H9 (cell line): ENCODE data around the gene EML2. TPM values are rescaled to one million over a fixed set of nuclear protein-coding genes. Genes with fewer than 3 reads are reported as not detected.

Experiments
- DNase-seq: peaks from one replicate; pipeline ENCODE4 v3.0.0-alpha.2; 2017
- H2AFZ ChIP-seq: one replicate; pipeline ENCODE4 v1.6.1; 2013; ENCODE audit warnings: mild to moderate bottlenecking, low read length, control low read depth, moderate library complexity
- H2AK5ac ChIP-seq: 2 replicates; pipeline ENCODE4 v1.6.1; 2013; ENCODE audit warnings: low read length, control low read depth, mixed read lengths; ENCODE audit not compliant: insufficient read length
- H2BK120ac ChIP-seq: one replicate; pipeline ENCODE4 v1.6.1; 2013; ENCODE audit warnings: low read depth, mild to moderate bottlenecking, low read length, control low read depth, inconsistent platforms; ENCODE audit not compliant: poor library complexity, severe bottlenecking
- H2BK12ac ChIP-seq: 2 replicates; pipeline ENCODE4 v1.6.1; 2013; ENCODE audit warnings: low read length, control low read depth, mixed read lengths, low read depth; ENCODE audit not compliant: insufficient read length
- H2BK15ac ChIP-seq: 2 replicates; pipeline ENCODE4 v1.6.1; 2013; ENCODE audit warnings: low read depth, low read length, control low read depth
- H2BK20ac ChIP-seq: one replicate; pipeline ENCODE4 v1.6.1; 2013; ENCODE audit warnings: low read depth, mild to moderate bottlenecking, low read length, control low read depth, inconsistent platforms; ENCODE audit not compliant: poor library complexity, severe bottlenecking
- H2BK5ac ChIP-seq: 2 replicates; pipeline ENCODE4 v1.6.1; 2013; ENCODE audit warnings: low read length, control low read depth, mixed read lengths; ENCODE audit not compliant: insufficient read length
- H3K14ac ChIP-seq: 2 replicates; pipeline ENCODE4 v1.6.1; 2013; ENCODE audit warnings: low read length, control low read depth; ENCODE audit not compliant: insufficient read depth
- H3K18ac ChIP-seq: 2 replicates; pipeline ENCODE4 v1.6.1; 2013; ENCODE audit warnings: low read depth, mild to moderate bottlenecking, mixed read lengths, low read length, control low read depth; ENCODE audit not compliant: insufficient read length
- H3K23ac ChIP-seq: 2 replicates; pipeline ENCODE4 v1.6.1; 2013; ENCODE audit warnings: low read length, control low read depth, mixed read lengths, low read depth; ENCODE audit not compliant: insufficient read length
- H3K23me2 ChIP-seq: 2 replicates; pipeline ENCODE4 v1.6.1; 2013; ENCODE audit warnings: low read depth, mild to moderate bottlenecking, mixed read lengths, low read length, control low read depth; ENCODE audit not compliant: insufficient read length, poor library complexity, severe bottlenecking
- H3K27ac ChIP-seq: 2 replicates; pipeline ENCODE4 v1.5.1; 2013; ENCODE audit warnings: low read length, control low read depth, mixed read lengths, low read depth; ENCODE audit not compliant: insufficient read length
- H3K27me3 ChIP-seq: 2 replicates; pipeline ENCODE4 v1.6.1; 2013; ENCODE audit warnings: low read length, control low read depth, inconsistent platforms; ENCODE audit not compliant: insufficient read depth
- H3K4ac ChIP-seq: 2 replicates; pipeline ENCODE4 v1.6.1; 2013; ENCODE audit warnings: low read depth, mild to moderate bottlenecking, control low read depth, inconsistent platforms, low read length, moderate library complexity
- H3K4me1 ChIP-seq: 2 replicates; pipeline ENCODE4 v1.6.1; 2013; ENCODE audit warnings: low read length, control low read depth, inconsistent platforms; ENCODE audit not compliant: insufficient read depth
- H3K4me2 ChIP-seq: 2 replicates; pipeline ENCODE4 v1.6.1; 2013; ENCODE audit warnings: low read length, control low read depth, mixed read lengths; ENCODE audit not compliant: insufficient read length, insufficient read depth
- H3K56ac ChIP-seq: 2 replicates; pipeline ENCODE4 v1.6.1; 2013; ENCODE audit warnings: low read depth, mild to moderate bottlenecking, mixed read lengths, low read length, control low read depth; ENCODE audit not compliant: insufficient read length
- H3K79me1 ChIP-seq: 2 replicates; pipeline ENCODE4 v1.6.1; 2013; ENCODE audit warnings: low read depth, mild to moderate bottlenecking, moderate library complexity, low read length, control low read depth, inconsistent platforms; ENCODE audit not compliant: insufficient read depth, poor library complexity, severe bottlenecking
- H3K79me2 ChIP-seq: 2 replicates; pipeline ENCODE4 v1.6.1; 2013; ENCODE audit warnings: low read length, control low read depth, inconsistent platforms; ENCODE audit not compliant: insufficient read depth
- H3K9ac ChIP-seq: 2 replicates; pipeline ENCODE4 v1.6.1; 2013; ENCODE audit warnings: low read length, control low read depth, mixed read lengths; ENCODE audit not compliant: insufficient read length; ENCODE audit errors: extremely low read depth
- H3K9me3 ChIP-seq: one replicate; pipeline ENCODE4 v1.6.1; 2013; ENCODE audit warnings: low read depth, low read length, inconsistent platforms; ENCODE audit not compliant: control insufficient read depth
- H3T11ph ChIP-seq: one replicate; pipeline ENCODE4 v1.6.1; 2013; ENCODE audit warnings: mild to moderate bottlenecking, low read length, control low read depth, inconsistent platforms
- H4K20me1 ChIP-seq: one replicate; pipeline ENCODE4 v1.6.1; 2013; ENCODE audit not compliant: control insufficient read depth, insufficient read length, insufficient read depth
- H4K5ac ChIP-seq: 2 replicates; pipeline ENCODE4 v1.6.1; 2013; ENCODE audit warnings: low read depth, mild to moderate bottlenecking, mixed read lengths, low read length, control low read depth; ENCODE audit not compliant: insufficient read length
- H4K8ac ChIP-seq: replicated peaks from 2 replicates; pipeline ENCODE4 v1.6.1; 2013; ENCODE audit warnings: low read length, control low read depth, mixed read lengths, low read depth; ENCODE audit not compliant: insufficient read length
- H4K91ac ChIP-seq: 2 replicates; pipeline ENCODE4 v1.6.1; 2013; ENCODE audit warnings: low read depth, mild to moderate bottlenecking, moderate library complexity, mixed read lengths, low read length, control low read depth; ENCODE audit not compliant: insufficient read length
- H3K27ac Mint-ChIP-seq, 3 experiments: 2 replicates in 2 of 3; 3 replicates in 1 of 3; pipeline ENCODE4 v1.8.0; 2020 to 2021; ENCODE audit warnings: mixed read lengths in 3 of 3, mild to moderate bottlenecking in 1 of 3, moderate library complexity in 1 of 3
- H3K27me3 Mint-ChIP-seq: 2 replicates; pipeline ENCODE4 v1.8.0; 2021; ENCODE audit warnings: low read depth, mild to moderate bottlenecking, moderate library complexity, mixed read lengths
- H3K36me3 Mint-ChIP-seq, 3 experiments: 2 replicates in 2 of 3; 3 replicates in 1 of 3; pipeline ENCODE4 v1.8.0; 2020 to 2021; ENCODE audit warnings: low read depth in 3 of 3, mixed read lengths in 3 of 3; ENCODE audit not compliant: insufficient read depth in 1 of 3
- H3K4me1 Mint-ChIP-seq, 2 experiments: 2 replicates each; pipeline ENCODE4 v1.8.0; 2020; ENCODE audit warnings: mixed read lengths in 2 of 2
- H3K4me3 Mint-ChIP-seq, 2 experiments: 2 replicates in 1 of 2; 3 replicates in 1 of 2; pipeline ENCODE4 v1.8.0; 2020 to 2021; ENCODE audit warnings: mild to moderate bottlenecking in 2 of 2, mixed read lengths in 2 of 2, moderate library complexity in 1 of 2
- H3K9me3 Mint-ChIP-seq, 2 experiments: 2 replicates in 1 of 2; 3 replicates in 1 of 2; pipeline ENCODE4 v1.8.0; 2020; ENCODE audit warnings: mild to moderate bottlenecking in 2 of 2, mixed read lengths in 2 of 2, moderate library complexity in 1 of 2
- WGBS: extraction: QIAGEN DNeasy Blood & Tissue Kit; methylation state at CpG from one replicate; pipeline ENCODE4 v1.1.7; 2013; ENCODE audit warnings: missing lambda C conversion rate, low lambda C conversion rate, mixed read lengths; ENCODE audit not compliant: insufficient read length; ENCODE audit errors: extremely low coverage; 5-methylcytosine and 5-hydroxymethylcytosine counted together
- total RNA-seq: library from RNA; stranded (reverse); gene quantifications from 2 replicates; pipeline ENCODE4 v1.2.1, GENCODE V29; 2021
- TF ChIP-seq, protein P1 (sequence below): fragments of 200-600 bp; sonication (generic); conservative IDR thresholded peaks from 3 replicates; pipeline ENCODE4 v1.8.0; 2021; ENCODE audit warnings: antibody characterized with exemption, mild to moderate bottlenecking

Gene EML2
- total RNA-seq, 1 experiment from 2014 or later: 22.6 TPM

DNA sequence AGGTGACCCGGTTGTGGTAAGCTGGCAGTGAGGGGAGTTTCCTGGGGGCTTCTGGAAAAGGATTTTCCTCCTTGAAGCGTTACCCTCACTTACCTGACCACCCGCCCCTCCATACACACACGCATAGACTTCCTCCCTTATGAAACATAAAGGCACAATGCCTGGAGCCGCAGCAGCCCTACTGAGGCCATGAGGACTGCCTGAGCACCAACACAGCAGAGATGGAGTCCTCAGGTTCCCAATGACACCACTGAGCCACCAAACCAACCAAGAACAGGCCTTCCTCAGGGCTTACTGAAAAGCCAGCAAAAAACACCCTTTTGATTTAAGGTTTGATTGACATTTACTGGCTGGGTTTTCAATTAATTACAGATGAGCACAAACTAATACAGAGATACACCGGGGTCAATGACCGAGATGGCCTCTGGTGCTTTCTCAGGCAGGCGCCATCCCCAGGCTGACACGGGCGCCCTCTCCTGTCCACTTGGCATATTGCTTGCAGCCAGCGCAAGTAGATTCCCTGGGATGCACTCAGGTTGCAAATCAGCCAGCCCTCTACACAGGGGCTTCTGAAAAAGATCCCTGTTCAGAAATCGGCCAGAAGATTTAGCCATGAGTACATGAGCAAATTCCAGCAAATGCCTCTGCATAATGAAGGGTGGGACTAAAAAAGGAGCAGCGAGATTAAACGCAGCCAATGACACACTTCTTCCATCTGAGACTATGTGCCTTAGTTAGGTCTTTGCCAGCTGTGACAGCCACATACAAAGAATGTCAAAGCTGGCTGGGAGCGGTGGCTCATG lies 69.4 kb downstream of the EML2 start:
- WGBS: no CpG with 5 or more reads among the region's 15 CpGs
- peaks cover 5 to 7% of the 10 kb centered on the region in 2 experiments for H3K4me1 Mint-ChIP-seq
- H3K27ac ChIP-seq: no peak overlapping the region

More for the DNA sequence above, 69.4 kb downstream of the EML2 start:
- peak; percentile 83 for DNase-seq
- no peak overlapping the region for H3K9ac ChIP-seq
- no peaks in the 10 kb centered on the region for H3K79me2 ChIP-seq
- H3K27me3 ChIP-seq: no peaks in the 10 kb centered on the region
- no peak overlapping the region for H4K8ac ChIP-seq
- Mint-ChIP-seq H3K9me3 (no peaks in the 10 kb centered on the region), H3K27me3 (no peaks in the 10 kb centered on the region), H3K27ac (peak overlapping the region; percentile 6 to 93 (median 92); a peak in 2 of 7 replicates), H3K36me3 (no peaks in the 10 kb centered on the region; a peak in 1 of 7 replicates), H3K4me3 (peak overlapping the region in 1 of 2 experiments; percentile 27; a peak in 1 of 5 replicates)
- no peak overlapping the region for H2BK120ac ChIP-seq
- no peak overlapping the region for H2BK20ac ChIP-seq
- no peak overlapping the region for H3K18ac ChIP-seq
- no peak overlapping the region for H4K5ac ChIP-seq
- no peaks in the 10 kb centered on the region for H3K23me2 ChIP-seq
- TF ChIP-seq, protein P1, sequence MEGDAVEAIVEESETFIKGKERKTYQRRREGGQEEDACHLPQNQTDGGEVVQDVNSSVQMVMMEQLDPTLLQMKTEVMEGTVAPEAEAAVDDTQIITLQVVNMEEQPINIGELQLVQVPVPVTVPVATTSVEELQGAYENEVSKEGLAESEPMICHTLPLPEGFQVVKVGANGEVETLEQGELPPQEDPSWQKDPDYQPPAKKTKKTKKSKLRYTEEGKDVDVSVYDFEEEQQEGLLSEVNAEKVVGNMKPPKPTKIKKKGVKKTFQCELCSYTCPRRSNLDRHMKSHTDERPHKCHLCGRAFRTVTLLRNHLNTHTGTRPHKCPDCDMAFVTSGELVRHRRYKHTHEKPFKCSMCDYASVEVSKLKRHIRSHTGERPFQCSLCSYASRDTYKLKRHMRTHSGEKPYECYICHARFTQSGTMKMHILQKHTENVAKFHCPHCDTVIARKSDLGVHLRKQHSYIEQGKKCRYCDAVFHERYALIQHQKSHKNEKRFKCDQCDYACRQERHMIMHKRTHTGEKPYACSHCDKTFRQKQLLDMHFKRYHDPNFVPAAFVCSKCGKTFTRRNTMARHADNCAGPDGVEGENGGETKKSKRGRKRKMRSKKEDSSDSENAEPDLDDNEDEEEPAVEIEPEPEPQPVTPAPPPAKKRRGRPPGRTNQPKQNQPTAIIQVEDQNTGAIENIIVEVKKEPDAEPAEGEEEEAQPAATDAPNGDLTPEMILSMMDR: peak; percentile 96
- H2BK5ac ChIP-seq: no peak overlapping the region
- no peak overlapping the region for H2AK5ac ChIP-seq
- no peak overlapping the region for H3K56ac ChIP-seq
- H3T11ph ChIP-seq: no peak overlapping the region
- peaks cover 2% of the 10 kb centered on the region for H4K20me1 ChIP-seq
- H3K79me1 ChIP-seq: no peaks in the 10 kb centered on the region
- H3K4ac ChIP-seq: no peak overlapping the region
- no peak overlapping the region for H3K23ac ChIP-seq
- H3K4me1 ChIP-seq: no peaks in the 10 kb centered on the region; the same call in 1 of the 2 replicates
- no peak overlapping the region for H2BK12ac ChIP-seq
- no peak overlapping the region for H3K14ac ChIP-seq
- no peak overlapping the region for H3K4me2 ChIP-seq
- no peak overlapping the region for H4K91ac ChIP-seq
- H2BK15ac ChIP-seq: no peak overlapping the region
- no peak overlapping the region for H2AFZ ChIP-seq
- H3K9me3 ChIP-seq: no peaks in the 10 kb centered on the region
